ENCODE results near the gene P2RY2. TPM values are rescaled to one million over a fixed set of nuclear protein-coding genes. Genes with fewer than 3 reads are reported as not detected.

Gene P2RY2
- total RNA-seq, 1 experiment from 2014 or later, result 1.2 TPM

DNA sequence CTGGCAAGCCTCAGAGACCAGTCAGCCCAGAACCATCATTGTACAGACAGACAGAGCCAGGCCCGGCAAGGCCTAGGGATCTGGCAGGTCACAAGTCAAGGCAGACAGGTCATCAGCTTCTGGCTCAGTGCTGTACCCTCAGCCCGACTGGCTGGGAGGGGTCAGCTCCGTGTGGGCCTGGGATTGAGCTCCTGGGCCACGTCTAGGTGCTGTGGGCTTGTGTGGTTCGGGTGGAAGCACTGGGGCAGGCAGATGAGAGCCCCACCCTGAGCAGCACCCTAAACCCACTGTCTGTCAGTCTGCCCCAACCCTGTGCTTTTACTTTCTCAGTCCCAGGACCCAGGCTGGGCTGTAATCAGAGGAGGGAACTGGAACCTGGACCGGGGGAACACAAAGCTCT lies 26.9 kb upstream of the P2RY2 start:
- Mint-ChIP-seq H3K27ac (no peak overlapping the region), H3K4me1 (peaks cover 10% of the 10 kb centered on the region), H3K36me3 (no peaks in the 10 kb centered on the region), H3K4me3 (no peak overlapping the region), H3K27me3 (ENCODE audit: low read depth) (peaks cover 2% of the 10 kb centered on the region; the same call in 1 of the 2 replicates), H3K9me3 (no peaks in the 10 kb centered on the region)
- TF ChIP-seq TEAD1 (CRISPR knock-in tag; IDR thresholded peaks at IDR 0.05) (no peak), ESRRA (CRISPR knock-in tag; IDR thresholded peaks at IDR 0.05; ENCODE audit: borderline replicate concordance) (no peak), ZNF232 (CRISPR knock-in tag; IDR thresholded peaks at IDR 0.05) (no peak), ETV6 (CRISPR knock-in tag; IDR thresholded peaks at IDR 0.05) (no peak), SMAD4 (CRISPR knock-in tag; IDR thresholded peaks at IDR 0.05) (no peak), AFF4 (CRISPR knock-in tag; IDR thresholded peaks at IDR 0.05; ENCODE audit: borderline replicate concordance) (no peak), ZNF416 (CRISPR knock-in tag; IDR thresholded peaks at IDR 0.05) (no peak), FOXJ3 (CRISPR knock-in tag; IDR thresholded peaks at IDR 0.05; ENCODE audit: borderline replicate concordance) (no peak), HMGA2 (CRISPR knock-in tag; IDR thresholded peaks at IDR 0.05) (no peak), NFE2L1 (CRISPR knock-in tag; IDR thresholded peaks at IDR 0.05) (no peak), AR (CRISPR knock-in tag; IDR thresholded peaks at IDR 0.05) (no peak), ZNF512 (CRISPR knock-in tag; IDR thresholded peaks at IDR 0.05; ENCODE audit: borderline replicate concordance) (no peak), NR1H2 (CRISPR knock-in tag; IDR thresholded peaks at IDR 0.05) (no peak), MAX (CRISPR knock-in tag; IDR thresholded peaks at IDR 0.05) (no peak), ARID4B (CRISPR knock-in tag; IDR thresholded peaks at IDR 0.05; ENCODE audit: borderline replicate concordance) (no peak)
- TF ChIP-seq, protein P1, sequence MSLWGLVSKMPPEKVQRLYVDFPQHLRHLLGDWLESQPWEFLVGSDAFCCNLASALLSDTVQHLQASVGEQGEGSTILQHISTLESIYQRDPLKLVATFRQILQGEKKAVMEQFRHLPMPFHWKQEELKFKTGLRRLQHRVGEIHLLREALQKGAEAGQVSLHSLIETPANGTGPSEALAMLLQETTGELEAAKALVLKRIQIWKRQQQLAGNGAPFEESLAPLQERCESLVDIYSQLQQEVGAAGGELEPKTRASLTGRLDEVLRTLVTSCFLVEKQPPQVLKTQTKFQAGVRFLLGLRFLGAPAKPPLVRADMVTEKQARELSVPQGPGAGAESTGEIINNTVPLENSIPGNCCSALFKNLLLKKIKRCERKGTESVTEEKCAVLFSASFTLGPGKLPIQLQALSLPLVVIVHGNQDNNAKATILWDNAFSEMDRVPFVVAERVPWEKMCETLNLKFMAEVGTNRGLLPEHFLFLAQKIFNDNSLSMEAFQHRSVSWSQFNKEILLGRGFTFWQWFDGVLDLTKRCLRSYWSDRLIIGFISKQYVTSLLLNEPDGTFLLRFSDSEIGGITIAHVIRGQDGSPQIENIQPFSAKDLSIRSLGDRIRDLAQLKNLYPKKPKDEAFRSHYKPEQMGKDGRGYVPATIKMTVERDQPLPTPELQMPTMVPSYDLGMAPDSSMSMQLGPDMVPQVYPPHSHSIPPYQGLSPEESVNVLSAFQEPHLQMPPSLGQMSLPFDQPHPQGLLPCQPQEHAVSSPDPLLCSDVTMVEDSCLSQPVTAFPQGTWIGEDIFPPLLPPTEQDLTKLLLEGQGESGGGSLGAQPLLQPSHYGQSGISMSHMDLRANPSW (CRISPR knock-in tag; conservative IDR thresholded peaks at IDR 0.05; ENCODE audit: low read depth), result no peak
- TF ChIP-seq, protein P2, sequence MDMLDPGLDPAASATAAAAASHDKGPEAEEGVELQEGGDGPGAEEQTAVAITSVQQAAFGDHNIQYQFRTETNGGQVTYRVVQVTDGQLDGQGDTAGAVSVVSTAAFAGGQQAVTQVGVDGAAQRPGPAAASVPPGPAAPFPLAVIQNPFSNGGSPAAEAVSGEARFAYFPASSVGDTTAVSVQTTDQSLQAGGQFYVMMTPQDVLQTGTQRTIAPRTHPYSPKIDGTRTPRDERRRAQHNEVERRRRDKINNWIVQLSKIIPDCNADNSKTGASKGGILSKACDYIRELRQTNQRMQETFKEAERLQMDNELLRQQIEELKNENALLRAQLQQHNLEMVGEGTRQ (CRISPR knock-in tag; IDR thresholded peaks at IDR 0.05), result no peak
- TF ChIP-seq, protein P3, sequence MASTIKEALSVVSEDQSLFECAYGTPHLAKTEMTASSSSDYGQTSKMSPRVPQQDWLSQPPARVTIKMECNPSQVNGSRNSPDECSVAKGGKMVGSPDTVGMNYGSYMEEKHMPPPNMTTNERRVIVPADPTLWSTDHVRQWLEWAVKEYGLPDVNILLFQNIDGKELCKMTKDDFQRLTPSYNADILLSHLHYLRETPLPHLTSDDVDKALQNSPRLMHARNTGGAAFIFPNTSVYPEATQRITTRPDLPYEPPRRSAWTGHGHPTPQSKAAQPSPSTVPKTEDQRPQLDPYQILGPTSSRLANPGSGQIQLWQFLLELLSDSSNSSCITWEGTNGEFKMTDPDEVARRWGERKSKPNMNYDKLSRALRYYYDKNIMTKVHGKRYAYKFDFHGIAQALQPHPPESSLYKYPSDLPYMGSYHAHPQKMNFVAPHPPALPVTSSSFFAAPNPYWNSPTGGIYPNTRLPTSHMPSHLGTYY (CRISPR knock-in tag; IDR thresholded peaks at IDR 0.05), result no peak
- no peak for DNase-seq (ENCODE audit: low spot score)
- ChIA-PET POLR2A (no interaction called here), CTCF (interaction anchor here (0.7 to 2.2 kb wide), 5 partner anchors 8 to 466 kb away, joined by 3 to 6 read pairs (median 3); no protein-coding TSS in a partner anchor)
- ATAC-seq, result no peak

Measured in WTC11 (cell line).